Stimulated activated CD4-positive, alpha-beta T cell treated with anti-CD3 and anti-CD28 coated beads, TNF-alpha, amount 100 ng/mL, for 24 hours (primary cell): ENCODE measurements around the gene ZBTB42.
"Not testable (repeated sequence)": the region's sequence is repeated elsewhere in the genome, so short reads cannot be mapped to it uniquely, and the experiment has no call there.

Experiments
- DNase-seq, 3 experiments: peaks; one replicate each; pipeline ENCODE4 v3.0.0-alpha.2; 2020; ENCODE audit warnings: low read depth in 3 of 3

Gene ZBTB42

GRCh38 chr14:104836171-104836935 lies 35.5 kb downstream of the ZBTB42 start:
- not testable (repeated sequence) for DNase-seq

GRCh38 chr14:104841730-104842129 lies 40.8 kb downstream of the ZBTB42 start:
- DNase-seq: no peak

GRCh38 chr14:104843006-104843405 lies 42.1 kb downstream of the ZBTB42 start:
- DNase-seq: no peak

- DNase-seq: no peak
These were observed 42.8 kb downstream of the ZBTB42 start for GRCh38 chr14:104843442-104844305.

GRCh38 chr14:104844306-104845032 lies 43.6 kb downstream of the ZBTB42 start:
- no peak for DNase-seq

- DNase-seq: no peak
These were observed 44.2 kb downstream of the ZBTB42 start for GRCh38 chr14:104845033-104845666.

GRCh38 chr14:104845834-104846441 lies 45.0 kb downstream of the ZBTB42 start:
- DNase-seq: no peak

- DNase-seq: no peak
These were observed 51.4 kb downstream of the ZBTB42 start for GRCh38 chr14:104852280-104852663.
